Liver (tissue), 9 donors: ENCODE data around the gene TPSD1. TPM values are rescaled to one million over a fixed set of nuclear protein-coding genes. Genes with fewer than 3 reads are reported as not detected.

Experiments
- DNase-seq: peaks from one replicate; pipeline ENCODE4 v3.0.0-alpha.2; 2017; ENCODE audit warnings: low spot score
- H3K27ac ChIP-seq, 2 donors: one replicate each; pipeline ENCODE4 v1.7.0; 2013; ENCODE audit warnings: inconsistent platforms in 2 of 2, low read length in 2 of 2, control low read depth in 1 of 2, low read depth in 1 of 2, mild to moderate bottlenecking in 1 of 2
- H3K27me3 ChIP-seq, 4 donors: one replicate each; pipeline versions ENCODE4 v1.6.1 to v1.7.0; 2013; ENCODE audit warnings: low read length in 3 of 4, inconsistent platforms in 1 of 4, mild to moderate bottlenecking in 1 of 4, moderate library complexity in 1 of 4; ENCODE audit not compliant: control insufficient read depth in 4 of 4, insufficient read depth in 4 of 4
- H3K36me3 ChIP-seq, 4 donors: one replicate each; pipeline versions ENCODE4 v1.6.1 to v1.7.0; 2013; ENCODE audit warnings: low read length in 3 of 4, mild to moderate bottlenecking in 3 of 4, low read depth in 1 of 4, moderate library complexity in 1 of 4; ENCODE audit not compliant: control insufficient read depth in 4 of 4, insufficient read depth in 3 of 4
- H3K4me1 ChIP-seq, 4 donors: one replicate each; pipeline versions ENCODE4 v1.6.1 to v1.7.0; 2013; ENCODE audit warnings: low read length in 3 of 4, mild to moderate bottlenecking in 3 of 4, moderate library complexity in 1 of 4; ENCODE audit not compliant: control insufficient read depth in 4 of 4, insufficient read depth in 4 of 4
- H3K4me3 ChIP-seq, 3 donors: one replicate each; pipeline versions ENCODE4 v1.6.1 to v1.7.0; 2013; ENCODE audit warnings: low read length in 3 of 3, control low read depth in 1 of 3, low read depth in 1 of 3, mild to moderate bottlenecking in 1 of 3
- H3K9ac ChIP-seq, 2 donors: one replicate each; pipeline ENCODE4 v1.7.0; 2013; ENCODE audit warnings: low read length in 2 of 2, mild to moderate bottlenecking in 2 of 2, moderate library complexity in 2 of 2, control low read depth in 1 of 2, low read depth in 1 of 2
- H3K9me3 ChIP-seq, 4 donors: one replicate each; pipeline versions ENCODE4 v1.6.1 to v1.7.0; 2013; ENCODE audit warnings: low read length in 3 of 4; ENCODE audit not compliant: control insufficient read depth in 4 of 4
- CTCF ChIP-seq: fragments of 150-350 bp; IDR thresholded peaks from 2 replicates; pipeline ENCODE4 v1.5.1; 2017; ENCODE audit warnings: improper control_type of control experiment, low read depth, low read length; ENCODE audit not compliant: missing input control
- EGR1 ChIP-seq, 2 donors: IDR thresholded peaks; 2 replicates each; pipeline ENCODE4 v1.6.1; 2016 to 2018; ENCODE audit warnings: antibody characterized with exemption in 2 of 2, low read depth in 2 of 2
- GABPA ChIP-seq, 2 donors: IDR thresholded peaks in 1 of 2; conservative IDR thresholded peaks in 1 of 2; 2 replicates each; pipeline ENCODE4 v1.6.1; 2016; ENCODE audit warnings: antibody characterized with exemption in 2 of 2, mild to moderate bottlenecking in 1 of 2, moderate library complexity in 1 of 2
- HNF4G ChIP-seq: IDR thresholded peaks from 2 replicates; pipeline ENCODE4 v1.6.1; 2016; ENCODE audit warnings: antibody characterized with exemption
- REST ChIP-seq: IDR thresholded peaks from 2 replicates; pipeline ENCODE4 v1.6.1; 2016; ENCODE audit warnings: antibody characterized with exemption, mild to moderate bottlenecking
- ZBTB33 ChIP-seq: IDR thresholded peaks from 2 replicates; pipeline ENCODE4 v1.6.1; 2016; ENCODE audit warnings: antibody characterized with exemption
- WGBS: extraction: QIAGEN DNeasy Blood & Tissue Kit; methylation state at CpG from one replicate; pipeline ENCODE4 v1.1.7; 2013; 5-methylcytosine and 5-hydroxymethylcytosine counted together
- polyA plus RNA-seq, 2 donors: library from polyadenylated mRNA; stranded (reverse) in 1 of 2; unstranded in 1 of 2; fragments of 200-250 nt in 1 of 2; fragments of >200 nt in 1 of 2; fragmentation: Nextera tagmentation in 1 of 2; extraction: Ambion mirVana in 1 of 2; gene quantifications; one replicate each; pipeline versions ENCODE4 v1.2.1 to v1.2.3, GENCODE V29; 2013 to 2015
- total RNA-seq, 2 donors: library from RNA; depleted of rRNA; stranded (reverse); fragments of >200 nt; gene quantifications; one replicate each; pipeline ENCODE4 v1.2.3, GENCODE V29; 2014
- donor health status: healthy.
- donor health status: healthy.
- donor health status: healthy.
- donor health status: healthy.
- donor health status: healthy.

The TPSD1 gene
- total and polyA plus RNA-seq, 4 donors: 0.28 to 0.40 TPM; not detected in 2

GRCh38 chr16:1262210-1262845 is 6.5 kb downstream of the TPSD1 start:
- DNase-seq: no peak
- Histone ChIP-seq H3K4me3 (no peak overlapping the region), H3K36me3 (no peaks in the 10 kb centered on the region), H3K9ac (no peak overlapping the region), H3K4me1 (no peaks in the 10 kb centered on the region), H3K27ac (no peak overlapping the region), H3K9me3 (no peaks in the 10 kb centered on the region), H3K27me3 (peaks cover 0 to 9% (median 1%) of the 10 kb centered on the region in 4 donors)
- TF ChIP-seq ZBTB33 (no peak), GABPA (IDR thresholded peaks at IDR 0.05 in 1 of 2, conservative IDR thresholded peaks at IDR 0.05 in 1 of 2) (no peak)
- 84% methylated on average over 32 of the region's 32 CpGs for WGBS

GRCh38 chr16:1262846-1263221 is 7.0 kb downstream of the TPSD1 start:
- DNase-seq: no peak
- no peaks in the 10 kb centered on the region for H3K36me3 ChIP-seq
- no peak overlapping the region for H3K27ac ChIP-seq
- no peak overlapping the region for H3K4me3 ChIP-seq
- H3K27me3 ChIP-seq: peaks cover 0 to 9% (median 1%) of the 10 kb centered on the region in 4 donors
- H3K4me1 ChIP-seq: no peaks in the 10 kb centered on the region
- no peak overlapping the region for H3K9ac ChIP-seq
- 77% methylated on average over 9 of the region's 9 CpGs for WGBS
- no peak for TF ChIP-seq CTCF
- no peak for TF ChIP-seq EGR1 (IDR thresholded peaks at IDR 0.05; ENCODE audit: low read depth in 2 of 2)
- TF ChIP-seq HNF4G: no peak
- no peak for TF ChIP-seq REST
- no peaks in the 10 kb centered on the region for H3K9me3 ChIP-seq

- WGBS: 82% methylated on average over 15 of the region's 15 CpGs
- peaks cover 0 to 9% (median 1%) of the 10 kb centered on the region in 4 donors for H3K27me3 ChIP-seq
- TF ChIP-seq REST: no peak
- H3K36me3 ChIP-seq: no peaks in the 10 kb centered on the region
- DNase-seq: no peak
- no peaks in the 10 kb centered on the region for H3K4me1 ChIP-seq
- no peaks in the 10 kb centered on the region for H3K9me3 ChIP-seq
- no peak overlapping the region for H3K4me3 ChIP-seq
- H3K9ac ChIP-seq: no peak overlapping the region
- H3K27ac ChIP-seq: no peak overlapping the region
Observed at GRCh38 chr16:1263591-1264344, 7.9 kb downstream of the TPSD1 start.
